Measurements from ENCODE around the gene AGAP1. TPM values are rescaled to one million over a fixed set of nuclear protein-coding genes. Genes with fewer than 3 reads are reported as not detected.

Gene AGAP1
- total and polyA plus RNA-seq, 2 donors from 2014 or later: 8.1 to 44.5 TPM

GRCh38 chr2:235634435-235635158 lies 140.8 kb downstream of the AGAP1 start:
- Histone ChIP-seq H3K27ac (ENCODE audit: low read depth in 2 of 2, low read length in 2 of 2) (no peak overlapping the region), H3K9me3 (ENCODE audit: control insufficient read depth in 2 of 3, insufficient read depth in 1 of 3, low read length in 3 of 3) (no peaks in the 10 kb centered on the region), H3K4me3 (ENCODE audit: low read length in 3 of 3) (no peak overlapping the region), H3K9ac (ENCODE audit: low read length in 3 of 3) (no peak overlapping the region), H3K4me1 (ENCODE audit: control insufficient read depth in 2 of 3, insufficient read depth in 2 of 3, low read depth in 1 of 3, low read length in 3 of 3) (peaks cover 0 to 2% (median 2%) of the 10 kb centered on the region in 3 donors), H3K27me3 (ENCODE audit: control insufficient read depth, insufficient read depth, low read length) (no peaks in the 10 kb centered on the region), H3K36me3 (ENCODE audit: control insufficient read depth in 2 of 3, insufficient read depth in 3 of 3, low read length in 3 of 3) (no peaks in the 10 kb centered on the region)
- no peak for DNase-seq
- intact Hi-C loops (cut with DNase I): no loop called here
- no peak for FAIRE-seq
- no peak for TF ChIP-seq CTCF (IDR thresholded peaks at IDR 0.05; ENCODE audit: borderline replicate concordance, extremely low read depth, insufficient read depth)

- H3K9me3 ChIP-seq (ENCODE audit: control insufficient read depth in 2 of 3, insufficient read depth in 1 of 3, low read length in 3 of 3): no peaks in the 10 kb centered on the region
- H3K27me3 ChIP-seq (ENCODE audit: control insufficient read depth, insufficient read depth, low read length): no peaks in the 10 kb centered on the region
- H3K4me1 ChIP-seq (ENCODE audit: control insufficient read depth in 2 of 3, insufficient read depth in 2 of 3, low read depth in 1 of 3, low read length in 3 of 3): peaks cover 0 to 2% (median 2%) of the 10 kb centered on the region in 3 donors
- no peak overlapping the region for H3K27ac ChIP-seq (ENCODE audit: low read depth in 2 of 2, low read length in 2 of 2)
- intact Hi-C loops (cut with DNase I): no loop called here
- H3K9ac ChIP-seq (ENCODE audit: low read length in 3 of 3): no peak overlapping the region
- DNase-seq (no peak), FAIRE-seq (no peak)
- no peak for TF ChIP-seq CTCF (IDR thresholded peaks at IDR 0.05; ENCODE audit: borderline replicate concordance, extremely low read depth, insufficient read depth)
- H3K36me3 ChIP-seq (ENCODE audit: control insufficient read depth in 2 of 3, insufficient read depth in 3 of 3, low read length in 3 of 3): no peaks in the 10 kb centered on the region
- H3K4me3 ChIP-seq (ENCODE audit: low read length in 3 of 3): no peak overlapping the region
These were observed 142.7 kb downstream of the AGAP1 start for GRCh38 chr2:235636546-235636945.

- Histone ChIP-seq H3K27me3 (ENCODE audit: control insufficient read depth, insufficient read depth, low read length) (no peaks in the 10 kb centered on the region), H3K9me3 (ENCODE audit: control insufficient read depth in 2 of 3, insufficient read depth in 1 of 3, low read length in 3 of 3) (no peaks in the 10 kb centered on the region), H3K4me1 (ENCODE audit: control insufficient read depth in 2 of 3, insufficient read depth in 2 of 3, low read depth in 1 of 3, low read length in 3 of 3) (peaks cover 0 to 2% (median 0%) of the 10 kb centered on the region in 3 donors), H3K27ac (ENCODE audit: low read depth in 2 of 2, low read length in 2 of 2) (no peak overlapping the region), H3K9ac (ENCODE audit: low read length in 3 of 3) (no peak overlapping the region), H3K4me3 (ENCODE audit: low read length in 3 of 3) (no peak overlapping the region), H3K36me3 (ENCODE audit: control insufficient read depth in 2 of 3, insufficient read depth in 3 of 3, low read length in 3 of 3) (no peaks in the 10 kb centered on the region)
- FAIRE-seq (no peak), DNase-seq (no peak)
- intact Hi-C loops (cut with DNase I): no loop called here
- TF ChIP-seq CTCF (IDR thresholded peaks at IDR 0.05; ENCODE audit: borderline replicate concordance, extremely low read depth, insufficient read depth): no peak
These were observed 144.1 kb downstream of the AGAP1 start for GRCh38 chr2:235637896-235638295.

Measured in kidney (tissue), 14 donors.